Measurements from ENCODE around the gene CCR5AS.

- no peak for TF ChIP-seq CTCF (conservative IDR thresholded peaks at IDR 0.05 in 1 of 2, IDR thresholded peaks at IDR 0.05 in 1 of 2; ENCODE audit: low read depth in 1 of 2, low read length in 2 of 2)
- TF ChIP-seq EZH2 (IDR thresholded peaks at IDR 0.05; ENCODE audit: low read length, missing control alignments): no peak
These were observed 26.2 kb downstream of the CCR5AS start for GRCh38 chr3:46380471-46381221.
